Heart right ventricle (tissue), 16 donors: ENCODE data around the gene SLC25A21. TPM values are rescaled to one million over a fixed set of nuclear protein-coding genes. Genes with fewer than 3 reads are reported as not detected.

Experiments used
- ATAC-seq, 8 donors: fragments of 200-7000 bp; cut with Tn5 transposase; one replicate each; pipeline ENCODE4 v1.9.1; 2020; ENCODE audit warnings: mild to moderate bottlenecking in 8 of 8, moderate library complexity in 8 of 8, moderate number of reproducible peaks in 1 of 8
- DNase-seq, 2 donors: peaks; one replicate each; pipeline ENCODE4 v3.0.0-alpha.2; 2020
- H3K27ac ChIP-seq, 10 donors: fragments of 200-600 bp; sonication (generic) in 2 of 10; one replicate each; pipeline versions ENCODE4 v1.5.0 to v1.8.0; 2020 to 2022; ENCODE audit warnings: mild to moderate bottlenecking in 3 of 10
- H3K27me3 ChIP-seq, 7 donors: fragments of 200-600 bp; one replicate each; pipeline ENCODE4 v1.8.0; 2021 to 2022; ENCODE audit warnings: mild to moderate bottlenecking in 2 of 7
- H3K36me3 ChIP-seq, 9 donors: fragments of 200-600 bp; sonication (generic) in 1 of 9; one replicate each; pipeline versions ENCODE4 v1.5.0 to v1.8.0; 2020 to 2022; ENCODE audit warnings: mild to moderate bottlenecking in 2 of 9
- H3K4me1 ChIP-seq, 9 donors: fragments of 200-600 bp; sonication (generic) in 1 of 9; one replicate each; pipeline versions ENCODE4 v1.5.0 to v1.8.0; 2020 to 2022; ENCODE audit warnings: mild to moderate bottlenecking in 4 of 9
- H3K4me3 ChIP-seq, 10 donors: fragments of 200-600 bp; sonication (generic) in 2 of 10; one replicate each; pipeline versions ENCODE4 v1.5.0 to v1.8.0; 2020 to 2022; ENCODE audit warnings: mild to moderate bottlenecking in 7 of 10, moderate library complexity in 2 of 10
- H3K9me3 ChIP-seq, 11 donors: fragments of 200-600 bp in 10 of 11; sonication (generic) in 2 of 11; one replicate each; pipeline versions ENCODE4 v1.5.0 to v1.8.0; 2013 to 2022; ENCODE audit warnings: mild to moderate bottlenecking in 2 of 11, control low read depth in 1 of 11, moderate library complexity in 1 of 11
- WGBS, 2 donors: extraction: QIAGEN DNeasy Blood & Tissue Kit; methylation state at CpG; one replicate each; pipeline ENCODE4 v1.1.7; 2013; ENCODE audit warnings: inconsistent platforms in 1 of 2; 5-methylcytosine and 5-hydroxymethylcytosine counted together
- intact Hi-C, 10 donors: fragments of 100-400 bp; cut with DNase I; formaldehyde crosslinking; loops; one replicate each; pipeline versions ENCODE4 v1.11.1 to v1.14.2; 2022
- polyA plus RNA-seq, 2 donors: library from polyadenylated mRNA; stranded (reverse); fragments of 200-250 nt; gene quantifications; one replicate each; pipeline ENCODE4 v1.2.3, GENCODE V29; 2013
- total RNA-seq, 10 donors: library from RNA; stranded (reverse); fragmentation: NEBNext Ultra II Directional in 3 of 10; extraction: Animal tissue kit (Norgen Biotek cat#: 25700) in 3 of 10; gene quantifications; one replicate each; pipeline versions ENCODE4 v1.2.1 to v1.2.4, GENCODE V29; 2021 to 2023
- TF ChIP-seq, protein P1 (sequence below), 9 donors: fragments of 200-600 bp; sonication (generic) in 2 of 9; IDR thresholded peaks; one replicate each; pipeline versions ENCODE4 v1.5.0 to v1.8.0; 2021 to 2022; ENCODE audit warnings: antibody characterized with exemption in 9 of 9, mild to moderate bottlenecking in 5 of 9, moderate library complexity in 1 of 9
- donor health status: Arrhythmogenic right ventricular cardiomyopathy.
- donor health status: ischemic (EF 13 %, LVEDD 7.1; RV severe dilation, severe dysfunction).
- donor health status: healthy with polysubstance abuse.
- donor health status: DM: no; HTN: yes; CAD: no.
- donor health status: DM: no; HTN: no; CAD: no.
- donor health status: ischemic (EF 25% LVEDD 6.9; RV normal size, moderate dysfunction).
- donor health status: ischemic (EF 25% LVEDD 5.7; RV mildly dilated, moderate dysfunction).
- donor health status: healthy.
- donor health status: DM: yes; HTN: yes; CAD: no.
- donor health status: Ischemic cardiomyopathy.
- donor health status: ischemic (EF 35%, LVEDD 5.7; RV mildly dilated, moderate dysfunction).
- donor health status: nonischemic (EF 11% LVEDD 7.7; RV severe dilation, severe dysfunction).
- donor health status: DM: yes; HTN: yes; CAD: no.
- donor health status: PGD.
- donor health status: ischemic (EF 29% LVEDD 5.4; RV normal size, mild dysfunction).
- donor health status: nonischemic (EF 23%, LVEDD 6.1; RV moderate dilation, normal function).

Gene SLC25A21
- total and polyA plus RNA-seq, 12 donors, result 0.08 to 1.3 (median 0.34) TPM

DNA sequence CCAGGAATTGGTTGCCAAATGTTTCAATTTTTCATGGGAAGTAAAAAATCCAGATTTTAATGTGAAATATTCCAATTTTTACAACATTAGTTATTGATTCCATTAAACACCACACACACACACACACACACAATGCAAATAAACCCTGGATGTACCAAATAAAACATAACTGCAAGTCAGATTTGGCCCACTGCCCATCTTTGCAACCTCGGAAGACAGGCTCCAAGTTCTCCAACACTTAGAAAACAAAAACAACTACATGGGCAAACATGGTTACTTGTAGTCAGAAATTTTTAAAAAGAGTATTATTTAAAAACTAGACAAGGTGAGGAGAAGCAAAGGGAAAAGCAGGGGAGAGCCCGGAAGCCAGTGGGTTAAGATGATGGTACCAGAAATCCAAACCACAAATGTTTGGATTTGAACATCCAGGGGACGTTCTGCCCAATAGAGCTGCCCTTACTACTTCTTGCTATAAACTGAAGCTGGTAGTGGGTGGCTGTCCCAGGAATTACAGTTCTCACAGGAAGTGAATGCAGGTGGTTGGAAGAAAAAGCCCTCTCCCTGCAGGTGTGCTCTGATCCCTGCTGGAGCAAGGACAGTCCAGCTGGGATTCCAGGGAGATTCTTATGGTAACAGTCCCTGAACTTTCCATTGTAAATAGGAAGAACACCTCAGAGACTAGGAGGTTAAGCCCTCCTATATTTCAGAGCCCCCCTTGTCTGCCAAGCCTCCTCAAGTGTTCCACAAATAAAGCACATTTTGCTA lies 111.7 kb downstream of the SLC25A21 start:
- Histone ChIP-seq H3K36me3 (no peaks in the 10 kb centered on the region), H3K9me3 (no peaks in the 10 kb centered on the region), H3K27ac (no peak overlapping the region), H3K27me3 (no peaks in the 10 kb centered on the region), H3K4me3 (no peak overlapping the region), H3K4me1 (no peaks in the 10 kb centered on the region)
- no peak for DNase-seq
- TF ChIP-seq, protein P1, sequence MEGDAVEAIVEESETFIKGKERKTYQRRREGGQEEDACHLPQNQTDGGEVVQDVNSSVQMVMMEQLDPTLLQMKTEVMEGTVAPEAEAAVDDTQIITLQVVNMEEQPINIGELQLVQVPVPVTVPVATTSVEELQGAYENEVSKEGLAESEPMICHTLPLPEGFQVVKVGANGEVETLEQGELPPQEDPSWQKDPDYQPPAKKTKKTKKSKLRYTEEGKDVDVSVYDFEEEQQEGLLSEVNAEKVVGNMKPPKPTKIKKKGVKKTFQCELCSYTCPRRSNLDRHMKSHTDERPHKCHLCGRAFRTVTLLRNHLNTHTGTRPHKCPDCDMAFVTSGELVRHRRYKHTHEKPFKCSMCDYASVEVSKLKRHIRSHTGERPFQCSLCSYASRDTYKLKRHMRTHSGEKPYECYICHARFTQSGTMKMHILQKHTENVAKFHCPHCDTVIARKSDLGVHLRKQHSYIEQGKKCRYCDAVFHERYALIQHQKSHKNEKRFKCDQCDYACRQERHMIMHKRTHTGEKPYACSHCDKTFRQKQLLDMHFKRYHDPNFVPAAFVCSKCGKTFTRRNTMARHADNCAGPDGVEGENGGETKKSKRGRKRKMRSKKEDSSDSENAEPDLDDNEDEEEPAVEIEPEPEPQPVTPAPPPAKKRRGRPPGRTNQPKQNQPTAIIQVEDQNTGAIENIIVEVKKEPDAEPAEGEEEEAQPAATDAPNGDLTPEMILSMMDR (IDR thresholded peaks at IDR 0.05), result no peak
- 61 to 64% methylated on average over 3 of the region's 3 CpGs for WGBS, 2 donors
- no peak for ATAC-seq
- intact Hi-C loops, result no loop called here

DNA sequence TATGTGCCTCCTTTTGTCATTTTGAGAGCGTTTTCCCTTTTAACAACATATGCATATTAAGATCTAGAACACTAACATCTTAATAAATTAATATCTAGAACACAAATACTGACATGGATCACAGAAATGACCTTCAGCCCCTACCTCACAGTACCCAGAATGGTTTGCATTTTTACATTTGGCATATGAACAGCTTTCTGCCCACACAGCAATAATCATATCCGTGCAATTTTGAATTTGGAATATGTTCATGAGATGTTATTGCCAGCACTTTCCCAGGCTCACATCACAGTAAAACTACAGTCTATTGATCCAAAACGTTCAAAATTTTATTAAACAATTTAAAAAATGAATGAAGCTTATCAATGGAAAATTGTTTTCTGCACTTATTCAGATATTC lies 114.6 kb downstream of the SLC25A21 start:
- no peak for DNase-seq
- Histone ChIP-seq H3K27me3 (no peaks in the 10 kb centered on the region), H3K4me1 (no peaks in the 10 kb centered on the region), H3K4me3 (no peak overlapping the region), H3K9me3 (peaks cover 0 to 16% (median 5%) of the 10 kb centered on the region in 11 donors), H3K27ac (no peak overlapping the region), H3K36me3 (no peaks in the 10 kb centered on the region)
- TF ChIP-seq, protein P1 (IDR thresholded peaks at IDR 0.05), result no peak
- intact Hi-C loops, result no loop called here
- ATAC-seq, result no peak
- WGBS, 2 donors, result 64 to 78% methylated on average over 3 of the region's 3 CpGs

DNA sequence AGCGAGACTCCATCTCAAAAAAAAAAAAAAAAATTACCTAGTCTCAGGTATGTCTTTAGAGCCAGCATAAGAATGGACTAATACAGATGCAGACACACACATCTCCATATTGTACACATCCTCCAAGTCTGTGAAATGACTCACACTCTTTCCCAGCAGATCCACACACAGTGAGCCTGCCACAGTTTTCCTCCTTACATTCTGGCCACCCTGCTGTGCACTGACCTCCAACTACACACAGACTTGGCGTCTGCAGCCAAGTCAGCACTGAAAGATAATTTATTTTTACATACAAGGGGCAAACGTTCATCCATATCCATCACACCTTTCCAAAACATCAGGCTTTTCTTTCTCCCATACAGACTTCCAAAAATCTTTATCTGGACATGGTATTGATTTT lies 115.9 kb downstream of the SLC25A21 start:
- Histone ChIP-seq H3K9me3 (peaks cover 0 to 16% (median 5%) of the 10 kb centered on the region in 11 donors), H3K4me3 (no peak overlapping the region), H3K27ac (no peak overlapping the region), H3K27me3 (no peaks in the 10 kb centered on the region), H3K36me3 (no peaks in the 10 kb centered on the region), H3K4me1 (no peaks in the 10 kb centered on the region)
- TF ChIP-seq, protein P1 (IDR thresholded peaks at IDR 0.05), result no peak
- ATAC-seq (peak in 1 of 8 donors; percentile 35), DNase-seq (no peak)
- 16 to 50% methylated on average over 2 to 3 of the region's 3 CpGs for WGBS, 2 donors
- intact Hi-C loops, result no loop called here

DNA sequence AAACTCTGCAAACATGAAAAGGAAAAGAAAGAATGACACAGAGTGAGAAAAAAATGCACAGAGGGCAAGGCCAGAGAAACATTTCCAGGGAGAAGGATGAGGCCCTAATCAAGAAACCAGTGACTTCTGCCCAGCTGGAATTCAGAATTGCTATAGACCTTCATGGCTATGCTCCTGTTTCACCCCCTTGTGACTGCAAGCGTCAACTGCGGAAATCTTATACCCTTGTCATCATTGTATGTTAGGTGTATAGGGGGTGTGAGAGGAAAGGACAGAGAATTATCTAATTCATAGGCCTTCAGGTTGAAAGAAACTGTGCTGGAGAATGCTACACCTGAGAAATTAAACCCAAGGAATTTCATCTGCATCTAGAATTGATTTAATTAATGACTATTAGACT lies 117.5 kb downstream of the SLC25A21 start:
- intact Hi-C loops, result no loop called here
- DNase-seq, result no peak
- Histone ChIP-seq H3K4me3 (no peak overlapping the region), H3K9me3 (peaks cover 0 to 16% (median 5%) of the 10 kb centered on the region in 11 donors), H3K27me3 (no peaks in the 10 kb centered on the region), H3K27ac (no peak overlapping the region), H3K4me1 (no peaks in the 10 kb centered on the region), H3K36me3 (no peaks in the 10 kb centered on the region)
- TF ChIP-seq, protein P1 (IDR thresholded peaks at IDR 0.05), result no peak
- ATAC-seq, result no peak
- WGBS, 2 donors, result 97% methylated on average over 2 of the region's 2 CpGs
